ENCODE measurements around the gene KRTAP12-3.
"Not testable (repeated sequence)": the region's sequence is repeated elsewhere in the genome, so short reads cannot be mapped to it uniquely, and the experiment has no call there.

Gene KRTAP12-3

GRCh38 chr21:44653656-44654575 lies 3.8 kb upstream of the KRTAP12-3 start:
- Histone ChIP-seq H3K4me3 (replicated peaks; ENCODE audit: low read depth, low read length) (no peak overlapping the region), H3K27me3 (replicated peaks; ENCODE audit: control insufficient read depth, insufficient read depth, low read length) (no peaks in the 10 kb centered on the region), H3K36me3 (ENCODE audit: control insufficient read depth, insufficient read depth, low read length) (no peaks in the 10 kb centered on the region)
- no peak for DNase-seq (ENCODE audit: extremely low read depth, insufficient read length)
- TF ChIP-seq CTCF (IDR thresholded peaks at IDR 0.05; ENCODE audit: insufficient read depth, low read length, poor library complexity, severe bottlenecking): no peak

- no peak for TF ChIP-seq CTCF (IDR thresholded peaks at IDR 0.05; ENCODE audit: insufficient read depth, low read length, poor library complexity, severe bottlenecking)
- H3K27me3 ChIP-seq (replicated peaks; ENCODE audit: control insufficient read depth, insufficient read depth, low read length): no peaks in the 10 kb centered on the region
- H3K36me3 ChIP-seq (ENCODE audit: control insufficient read depth, insufficient read depth, low read length): no peaks in the 10 kb centered on the region
- H3K4me3 ChIP-seq (replicated peaks; ENCODE audit: low read depth, low read length): no peak within 1 kb of the TSS
- no peak for DNase-seq (ENCODE audit: extremely low read depth, insufficient read length)
These were observed 3.1 kb upstream of the KRTAP12-3 start, which contains the start of gene KRTAP12-4 for GRCh38 chr21:44654576-44655175. Gene KRTAP12-4 (minus strand): TSS chr21:44654659. CDS start chr21:44654614, 45 bp downstream.

GRCh38 chr21:44656868-44657267 lies 864 bp upstream of the KRTAP12-3 start:
- no peaks in the 10 kb centered on the region for H3K36me3 ChIP-seq (ENCODE audit: control insufficient read depth, insufficient read depth, low read length)
- H3K27me3 ChIP-seq (replicated peaks; ENCODE audit: control insufficient read depth, insufficient read depth, low read length): no peaks in the 10 kb centered on the region
- DNase-seq (ENCODE audit: extremely low read depth, insufficient read length): no peak
- no peak overlapping the region for H3K4me3 ChIP-seq (replicated peaks; ENCODE audit: low read depth, low read length)
- TF ChIP-seq CTCF (IDR thresholded peaks at IDR 0.05; ENCODE audit: insufficient read depth, low read length, poor library complexity, severe bottlenecking): no peak

- TF ChIP-seq CTCF (IDR thresholded peaks at IDR 0.05; ENCODE audit: insufficient read depth, low read length, poor library complexity, severe bottlenecking): no peak
- Histone ChIP-seq H3K4me3 (replicated peaks; ENCODE audit: low read depth, low read length) (no peak overlapping the region), H3K27me3 (replicated peaks; ENCODE audit: control insufficient read depth, insufficient read depth, low read length) (no peaks in the 10 kb centered on the region), H3K36me3 (ENCODE audit: control insufficient read depth, insufficient read depth, low read length) (no peaks in the 10 kb centered on the region)
- DNase-seq (ENCODE audit: extremely low read depth, insufficient read length): no peak
These were observed 794 bp downstream of the KRTAP12-3 start for GRCh38 chr21:44658541-44658910.

GRCh38 chr21:44658913-44659595 lies 1.3 kb downstream of the KRTAP12-3 start:
- no peak for TF ChIP-seq CTCF (IDR thresholded peaks at IDR 0.05; ENCODE audit: insufficient read depth, low read length, poor library complexity, severe bottlenecking)
- H3K27me3 ChIP-seq (replicated peaks; ENCODE audit: control insufficient read depth, insufficient read depth, low read length): no peaks in the 10 kb centered on the region
- H3K36me3 ChIP-seq (ENCODE audit: control insufficient read depth, insufficient read depth, low read length): no peaks in the 10 kb centered on the region
- no peak for DNase-seq (ENCODE audit: extremely low read depth, insufficient read length)
- H3K4me3 ChIP-seq (replicated peaks; ENCODE audit: low read depth, low read length): no peak overlapping the region

- not testable (repeated sequence) for DNase-seq (ENCODE audit: extremely low read depth, insufficient read length); H3K4me3 ChIP-seq (replicated peaks; ENCODE audit: low read depth, low read length); H3K36me3 ChIP-seq (ENCODE audit: control insufficient read depth, insufficient read depth, low read length); H3K27me3 ChIP-seq (replicated peaks; ENCODE audit: control insufficient read depth, insufficient read depth, low read length)
These were observed 3.8 kb downstream of the KRTAP12-3 start for GRCh38 chr21:44661567-44661966.

Data from GM06990 (cell line).